GM20431 (cell line): ENCODE data around the gene ACSM6.

Experiments used
- in situ Hi-C: fragments of 300-500 bp; cut with MseI, MboI; formaldehyde crosslinking; loops from one replicate; pipeline ENCODE4 v1.15.0; 2020; ENCODE audit warnings: low sequenced_read_pairs; ENCODE audit not compliant: unreplicated experiment

ACSM6 gene

GRCh38 chr10:95242581-95243317 is 48.7 kb downstream of the ACSM6 start:
- in situ Hi-C loops: loop anchor here (10.0 kb wide), 1 partner anchor 122 kb away; no protein-coding TSS in a partner anchor

- in situ Hi-C loops: loop anchor here (10.0 kb wide), 1 partner anchor 122 kb away; no protein-coding TSS in a partner anchor
Measured at GRCh38 chr10:95243318-95243617, 49.2 kb downstream of the ACSM6 start.

GRCh38 chr10:95244152-95244551 is 50.1 kb downstream of the ACSM6 start:
- in situ Hi-C loops: loop anchor here (10.0 kb wide), 1 partner anchor 121 kb away; no protein-coding TSS in a partner anchor

- in situ Hi-C loops: loop anchor here (10.0 kb wide), 1 partner anchor 119 kb away; no protein-coding TSS in a partner anchor
Measured at GRCh38 chr10:95245425-95246055, 51.5 kb downstream of the ACSM6 start.

- in situ Hi-C loops: loop anchor here (10.0 kb wide), 1 partner anchor 118 kb away; no protein-coding TSS in a partner anchor
Measured at GRCh38 chr10:95246582-95247051, 52.6 kb downstream of the ACSM6 start.

- in situ Hi-C loops: loop anchor here (10.0 kb wide), 1 partner anchor 117 kb away; no protein-coding TSS in a partner anchor
Measured at GRCh38 chr10:95247200-95247880, 53.3 kb downstream of the ACSM6 start.

GRCh38 chr10:95247881-95248583 is 54.0 kb downstream of the ACSM6 start:
- in situ Hi-C loops: loop anchor here (10.0 kb wide), 1 partner anchor 117 kb away; no protein-coding TSS in a partner anchor

- in situ Hi-C loops: loop anchor here (10.0 kb wide), 1 partner anchor 116 kb away; no protein-coding TSS in a partner anchor
Measured at GRCh38 chr10:95248989-95249388, 55.0 kb downstream of the ACSM6 start.

GRCh38 chr10:95249467-95249866 is 55.4 kb downstream of the ACSM6 start:
- in situ Hi-C loops: loop anchor here (10.0 kb wide), 1 partner anchor 115 kb away; no protein-coding TSS in a partner anchor

- in situ Hi-C loops: no loop called here
Measured at GRCh38 chr10:95250856-95251255, 56.8 kb downstream of the ACSM6 start.

- in situ Hi-C loops: no loop called here
Measured at GRCh38 chr10:95253007-95253406, 59.0 kb downstream of the ACSM6 start.

- in situ Hi-C loops: no loop called here
Measured at GRCh38 chr10:95253686-95254085, 59.6 kb downstream of the ACSM6 start.

- in situ Hi-C loops: no loop called here
Measured at GRCh38 chr10:95254629-95255028, 60.6 kb downstream of the ACSM6 start.

GRCh38 chr10:95256268-95256667 is 62.2 kb downstream of the ACSM6 start:
- in situ Hi-C loops: no loop called here

GRCh38 chr10:95257849-95258248 is 63.8 kb downstream of the ACSM6 start:
- in situ Hi-C loops: no loop called here

GRCh38 chr10:95260397-95260881 is 66.4 kb downstream of the ACSM6 start:
- in situ Hi-C loops: no loop called here

GRCh38 chr10:95260909-95261552 is 67.0 kb downstream of the ACSM6 start:
- in situ Hi-C loops: no loop called here

GRCh38 chr10:95261926-95262325 is 67.9 kb downstream of the ACSM6 start:
- in situ Hi-C loops: no loop called here

GRCh38 chr10:95262763-95263518 is 68.9 kb downstream of the ACSM6 start:
- in situ Hi-C loops: no loop called here
